Right atrium auricular region (tissue), 2 donors: ENCODE results near the gene GABBR2. TPM values are rescaled to one million over a fixed set of nuclear protein-coding genes. Genes with fewer than 3 reads are reported as not detected.

Experiments used
- DNase-seq: peaks from one replicate; pipeline ENCODE4 v3.0.0-alpha.2; 2019; ENCODE audit warnings: low spot score
- H3K27ac ChIP-seq, 2 donors: fragments of 200-600 bp; sonication (generic); 1 replicate in 1 of 2; 2 replicates in 1 of 2; pipeline ENCODE4 v1.5.1; 2016 to 2019
- H3K27me3 ChIP-seq, 2 donors: fragments of 200-600 bp; sonication (generic); one replicate each; pipeline versions ENCODE4 v1.5.1 to v1.6.0; 2017 to 2019
- H3K36me3 ChIP-seq: fragments of 200-600 bp; sonication (generic); one replicate; pipeline ENCODE4 v1.5.1; 2016
- H3K4me1 ChIP-seq, 2 donors: fragments of 200-600 bp; sonication (generic); one replicate each; pipeline versions ENCODE4 v1.5.1 to v1.6.0; 2017 to 2019
- H3K4me3 ChIP-seq, 2 donors: fragments of 200-600 bp; sonication (generic); 1 replicate in 1 of 2; 2 replicates in 1 of 2; pipeline ENCODE4 v1.5.1; 2017 to 2019; ENCODE audit warnings: mild to moderate bottlenecking in 1 of 2, moderate library complexity in 1 of 2
- H3K9me3 ChIP-seq, 2 donors: fragments of 200-600 bp; sonication (generic); one replicate each; pipeline ENCODE4 v1.5.1; 2019
- CTCF ChIP-seq, 2 donors: fragments of 200-600 bp; sonication (generic); IDR thresholded peaks; one replicate each; pipeline ENCODE4 v1.5.1; 2019; ENCODE audit warnings: antibody characterized with exemption in 2 of 2
- total RNA-seq, 2 donors: library from RNA; depleted of rRNA; stranded (reverse); fragments of >200 nt; gene quantifications; one replicate each; pipeline ENCODE4 v1.1.0, GENCODE V29; 2016

GABBR2 gene
- total RNA-seq, 2 donors from 2014 or later: 0.22 TPM; not detected in 1

GRCh38 chr9:98360176-98360708 lies 348.5 kb downstream of the GABBR2 start:
- Histone ChIP-seq H3K9me3 (peaks cover 0 to 5% of the 10 kb centered on the region in 2 donors), H3K4me1 (no peaks in the 10 kb centered on the region), H3K36me3 (no peaks in the 10 kb centered on the region), H3K27me3 (no peaks in the 10 kb centered on the region), H3K4me3 (no peak overlapping the region), H3K27ac (no peak overlapping the region)
- no peak for TF ChIP-seq CTCF (IDR thresholded peaks at IDR 0.05)
- DNase-seq: no peak

- Histone ChIP-seq H3K4me3 (no peak overlapping the region), H3K27me3 (no peaks in the 10 kb centered on the region), H3K4me1 (no peaks in the 10 kb centered on the region), H3K27ac (no peak overlapping the region), H3K36me3 (no peaks in the 10 kb centered on the region), H3K9me3 (no peaks in the 10 kb centered on the region)
- no peak for TF ChIP-seq CTCF (IDR thresholded peaks at IDR 0.05)
- no peak for DNase-seq
Measured at GRCh38 chr9:98359569-98359968, 349.2 kb downstream of the GABBR2 start.

GRCh38 chr9:98357921-98358535 lies 350.7 kb downstream of the GABBR2 start:
- H3K9me3 ChIP-seq: no peaks in the 10 kb centered on the region
- DNase-seq: no peak
- H3K27ac ChIP-seq: no peak overlapping the region
- H3K4me1 ChIP-seq: no peaks in the 10 kb centered on the region
- no peaks in the 10 kb centered on the region for H3K36me3 ChIP-seq
- H3K4me3 ChIP-seq: no peak overlapping the region
- no peak for TF ChIP-seq CTCF (IDR thresholded peaks at IDR 0.05)
- H3K27me3 ChIP-seq: no peaks in the 10 kb centered on the region

GRCh38 chr9:98356953-98357690 lies 351.6 kb downstream of the GABBR2 start:
- no peak for TF ChIP-seq CTCF (IDR thresholded peaks at IDR 0.05)
- no peak overlapping the region for H3K4me3 ChIP-seq
- H3K9me3 ChIP-seq: peaks cover 0 to 4% of the 10 kb centered on the region in 2 donors
- no peak for DNase-seq
- no peaks in the 10 kb centered on the region for H3K4me1 ChIP-seq
- H3K27me3 ChIP-seq: no peaks in the 10 kb centered on the region
- no peak overlapping the region for H3K27ac ChIP-seq
- H3K36me3 ChIP-seq: no peaks in the 10 kb centered on the region

GRCh38 chr9:98356326-98356725 lies 352.4 kb downstream of the GABBR2 start:
- H3K36me3 ChIP-seq: no peaks in the 10 kb centered on the region
- H3K27ac ChIP-seq: no peak overlapping the region
- TF ChIP-seq CTCF (IDR thresholded peaks at IDR 0.05): no peak
- H3K4me3 ChIP-seq: no peak overlapping the region
- H3K4me1 ChIP-seq: no peaks in the 10 kb centered on the region
- H3K9me3 ChIP-seq: peaks cover 0 to 12% of the 10 kb centered on the region in 2 donors
- no peaks in the 10 kb centered on the region for H3K27me3 ChIP-seq
- DNase-seq: no peak
